GM15510 (cell line): ENCODE results near the gene SPACA1.

Source experiments
- POLR2A ChIP-seq: IDR thresholded peaks from 3 replicates; pipeline ENCODE4 v1.6.1; 2011; ENCODE audit warnings: borderline replicate concordance; ENCODE audit not compliant: insufficient read length; ENCODE audit errors: extremely low read depth

The SPACA1 gene

GRCh38 chr6:88047510-88048150, at the start of gene SPACA1:
Gene SPACA1, plus strand, starts transcription at chr6:88047841. Its CDS starts 65 bp downstream, at chr6:88047906.
- no peak for TF ChIP-seq POLR2A

- TF ChIP-seq POLR2A = no peak
Observed at GRCh38 chr6:88000713-88001112, 46.9 kb upstream of the SPACA1 start.

- no peak for TF ChIP-seq POLR2A
Observed at GRCh38 chr6:88004707-88005106, 42.9 kb upstream of the SPACA1 start.

- TF ChIP-seq POLR2A = no peak
Observed at GRCh38 chr6:88006557-88006956, 41.1 kb upstream of the SPACA1 start.

- TF ChIP-seq POLR2A = no peak
Observed at GRCh38 chr6:88008411-88008810, 39.2 kb upstream of the SPACA1 start.

GRCh38 chr6:88008831-88009231, 38.8 kb upstream of the SPACA1 start:
- TF ChIP-seq POLR2A = no peak

GRCh38 chr6:88013015-88013414, 34.6 kb upstream of the SPACA1 start:
- TF ChIP-seq POLR2A = no peak

GRCh38 chr6:88013554-88013953, 34.1 kb upstream of the SPACA1 start:
- no peak for TF ChIP-seq POLR2A

- no peak for TF ChIP-seq POLR2A
Observed at GRCh38 chr6:88020439-88020838, 27.2 kb upstream of the SPACA1 start.

GRCh38 chr6:88024696-88025095, 22.9 kb upstream of the SPACA1 start:
- TF ChIP-seq POLR2A = no peak

GRCh38 chr6:88031550-88031949, 16.1 kb upstream of the SPACA1 start:
- TF ChIP-seq POLR2A = no peak

GRCh38 chr6:88044530-88044929, 3.1 kb upstream of the SPACA1 start:
- TF ChIP-seq POLR2A = no peak

- TF ChIP-seq POLR2A = no peak
Observed at GRCh38 chr6:88045521-88046136, 2.0 kb upstream of the SPACA1 start.

GRCh38 chr6:88048578-88048977, 937 bp downstream of the SPACA1 start:
- no peak for TF ChIP-seq POLR2A

- no peak for TF ChIP-seq POLR2A
Observed at GRCh38 chr6:88050140-88050818, 2.6 kb downstream of the SPACA1 start.

GRCh38 chr6:88059191-88059590, 11.6 kb downstream of the SPACA1 start:
- TF ChIP-seq POLR2A = no peak

- no peak for TF ChIP-seq POLR2A
Observed at GRCh38 chr6:88062376-88062775, 14.7 kb downstream of the SPACA1 start.

GRCh38 chr6:88072462-88072861, 24.8 kb downstream of the SPACA1 start:
- no peak for TF ChIP-seq POLR2A
